ENCODE measurements around the gene SLC4A1.

SLC4A1 gene

GRCh38 chr17:44203731-44204440 is 64.0 kb downstream of the SLC4A1 start:
- DNase-seq = peak; percentile 9

- no peak for DNase-seq
These were observed 65.2 kb downstream of the SLC4A1 start for GRCh38 chr17:44202756-44203155.

GRCh38 chr17:44200478-44201155 is 67.3 kb downstream of the SLC4A1 start:
- DNase-seq = peak; percentile 40

- peak; percentile 96 for DNase-seq
These were observed 68.1 kb downstream of the SLC4A1 start, which contains the start of gene ATXN7L3 for GRCh38 chr17:44199553-44200477. Gene ATXN7L3, minus strand, starts transcription at chr17:44199884. Its CDS starts 1,814 bp downstream, at chr17:44198070.

GRCh38 chr17:44198721-44199552 is 69.0 kb downstream of the SLC4A1 start:
- no peak for DNase-seq
